Measurements from ENCODE around the gene NNT. TPM values are rescaled to one million over a fixed set of nuclear protein-coding genes. Genes with fewer than 3 reads are reported as not detected.
A peak's percentile ranks its signal among the peaks of the same experiment; 100 is the strongest.

NNT gene
- total and polyA plus RNA-seq, 2 of the 13 experiments (the other 11 are each of a cell fraction or from before 2014, with no cell fraction given) = 21.1 to 58.0 TPM

GRCh38 chr5:43728581-43728980 lies 125.6 kb downstream of the NNT start:
- in situ Hi-C loops (cut with HindIII; ENCODE audit: extremely low pct_ligation_motif_present, low pct_unique_long_range_greater_than_20kb) = no loop called here
- no peak for DNase-seq (ENCODE audit: low spot score)
- H3K4me3 ChIP-seq (replicated peaks in 1 of 3; ENCODE audit: insufficient read depth in 1 of 3, low read depth in 2 of 3, low read length in 3 of 3) = no peak overlapping the region
- no peak overlapping the region for H2AFZ ChIP-seq (ENCODE audit: low read length)
- no TSS peak for BruUV-seq (replicated peaks)
- ChIA-PET CTCF (ENCODE audit: low intra/inter-chr PET ratio, low total read pairs) (interaction anchor here (3.7 kb wide), 1 partner anchor 604 kb away, joined by 38 read pairs; no protein-coding TSS in a partner anchor), POLR2A (no interaction called here)
- no peaks in the 10 kb centered on the region for H3K79me2 ChIP-seq (ENCODE audit: insufficient read depth, low read length)
- H3K36me3 ChIP-seq (replicated peaks in 1 of 2; ENCODE audit: control insufficient read depth in 1 of 2, insufficient read depth in 2 of 2, low read length in 2 of 2) = no peaks in the 10 kb centered on the region
- no peak overlapping the region for H3K4me2 ChIP-seq (ENCODE audit: low read depth, low read length)
- intact Hi-C loops (cut with micrococcal nuclease; ENCODE audit: unreplicated experiment) = no loop called here
- H3K9me3 ChIP-seq (ENCODE audit: low read length) = no peaks in the 10 kb centered on the region
- no peaks in the 10 kb centered on the region for H4K20me1 ChIP-seq (ENCODE audit: insufficient read depth, low read length)
- no peak for ATAC-seq
- H3K4me1 ChIP-seq (ENCODE audit: insufficient read depth, low read length) = no peaks in the 10 kb centered on the region
- 2% methylated on average over 3 of the region's 3 CpGs for WGBS (ENCODE audit: low lambda C conversion rate)
- TF ChIP-seq ZNF350 (CRISPR knock-in tag; IDR thresholded peaks at IDR 0.05; ENCODE audit: borderline replicate concordance, low read depth) (no peak), ZFP36 (IDR thresholded peaks at IDR 0.05; ENCODE audit: borderline replicate concordance, low read depth, low read length, partially characterized antibody) (no peak), ATF7 (IDR thresholded peaks at IDR 0.05) (peak; percentile 82), ATF7 (CRISPR knock-in tag; IDR thresholded peaks at IDR 0.05) (no peak), STAG1 (CRISPR knock-in tag; IDR thresholded peaks at IDR 0.05) (no peak), ZNF224 (CRISPR knock-in tag; IDR thresholded peaks at IDR 0.05) (no peak), ZNF577 (CRISPR knock-in tag; IDR thresholded peaks at IDR 0.05; ENCODE audit: borderline replicate concordance, low read depth) (no peak), ZNF12 (CRISPR knock-in tag; IDR thresholded peaks at IDR 0.05) (no peak)
- FAIRE-seq = no peak
- H3K9ac ChIP-seq (ENCODE audit: insufficient read depth, low read depth, low read length) = no peak overlapping the region
- H3K27me3 ChIP-seq (ENCODE audit: control insufficient read depth in 1 of 2, insufficient read depth in 2 of 2, low read length in 2 of 2) = no peaks in the 10 kb centered on the region
- no peak overlapping the region for H3K27ac ChIP-seq (ENCODE audit: extremely low read length, insufficient read depth, low read length)

- no peak overlapping the region for H3K4me3 ChIP-seq (replicated peaks in 1 of 3; ENCODE audit: insufficient read depth in 1 of 3, low read depth in 2 of 3, low read length in 3 of 3)
- no peak overlapping the region for H3K27ac ChIP-seq (ENCODE audit: extremely low read length, insufficient read depth, low read length)
- FAIRE-seq (no peak), DNase-seq (ENCODE audit: low spot score) (peak; percentile 15), ATAC-seq (no peak)
- H3K27me3 ChIP-seq (ENCODE audit: control insufficient read depth in 1 of 2, insufficient read depth in 2 of 2, low read length in 2 of 2) = no peaks in the 10 kb centered on the region
- TF ChIP-seq STAG1 (CRISPR knock-in tag; IDR thresholded peaks at IDR 0.05) = peak; percentile 83
- no peak for TF ChIP-seq PLSCR1 (CRISPR knock-in tag; IDR thresholded peaks at IDR 0.05; ENCODE audit: borderline replicate concordance)
- peak; percentile 73 for TF ChIP-seq SMC3 (IDR thresholded peaks at IDR 0.05; ENCODE audit: low read length)
- TF ChIP-seq CTCF (CRISPR knock-in tag; IDR thresholded peaks at IDR 0.05) = peak; percentile 47
- no peak overlapping the region for H2AFZ ChIP-seq (ENCODE audit: low read length)
- H3K4me1 ChIP-seq (ENCODE audit: insufficient read depth, low read length) = no peaks in the 10 kb centered on the region
- H4K20me1 ChIP-seq (ENCODE audit: insufficient read depth, low read length) = no peaks in the 10 kb centered on the region
- BruUV-seq (replicated peaks) = no TSS peak
- WGBS (ENCODE audit: low lambda C conversion rate) = 4% methylated on average over 2 of the region's 2 CpGs
- CTCF ChIA-PET (ENCODE audit: low intra/inter-chr PET ratio, low total read pairs) = interaction anchor here (3.7 kb wide), 1 partner anchor 602 kb away, joined by 38 read pairs; no protein-coding TSS in a partner anchor
- POLR2A ChIA-PET = no interaction called here
- H3K9me3 ChIP-seq (ENCODE audit: low read length) = no peaks in the 10 kb centered on the region
- no peaks in the 10 kb centered on the region for H3K79me2 ChIP-seq (ENCODE audit: insufficient read depth, low read length)
- no peaks in the 10 kb centered on the region for H3K36me3 ChIP-seq (replicated peaks in 1 of 2; ENCODE audit: control insufficient read depth in 1 of 2, insufficient read depth in 2 of 2, low read length in 2 of 2)
- intact Hi-C loops (cut with micrococcal nuclease; ENCODE audit: unreplicated experiment) (loop anchor here (1.0 to 10.0 kb wide), 2 partner anchors 315 to 602 kb away; no protein-coding TSS in a partner anchor), in situ Hi-C loops (cut with HindIII; ENCODE audit: extremely low pct_ligation_motif_present, low pct_unique_long_range_greater_than_20kb) (loop anchor here (5.0 kb wide), 1 partner anchor 602 kb away; no protein-coding TSS in a partner anchor)
- H3K4me2 ChIP-seq (ENCODE audit: low read depth, low read length) = no peak overlapping the region
- no peak overlapping the region for H3K9ac ChIP-seq (ENCODE audit: insufficient read depth, low read depth, low read length)
These were observed 127.0 kb downstream of the NNT start for GRCh38 chr5:43729846-43730478.

Data from HepG2 (cell line).